Mononuclear cell (primary cell): ENCODE measurements around the gene SRGAP2C. TPM values are rescaled to one million over a fixed set of nuclear protein-coding genes. Genes with fewer than 3 reads are reported as not detected.
"Not testable (repeated sequence)": the region's sequence is repeated elsewhere in the genome, so short reads cannot be mapped to it uniquely, and the experiment has no call there.

ENCODE experiments used
- H3K27me3 ChIP-seq: 2 replicates; pipeline ENCODE4 v1.6.0; 2011; ENCODE audit warnings: low read length, control low read depth; ENCODE audit not compliant: insufficient read depth
- H3K4me1 ChIP-seq: 2 replicates; pipeline ENCODE4 v1.5.1; 2011; ENCODE audit warnings: mild to moderate bottlenecking, low read length, control low read depth; ENCODE audit not compliant: insufficient read depth
- H3K4me3 ChIP-seq: 2 replicates; pipeline ENCODE4 v1.5.1; 2011; ENCODE audit warnings: mild to moderate bottlenecking, low read length, moderate library complexity
- H3K9me3 ChIP-seq: 2 replicates; pipeline ENCODE4 v1.5.1; 2011; ENCODE audit warnings: low read depth, mild to moderate bottlenecking, control low read depth, low read length
- total RNA-seq: library from RNA; depleted of rRNA; stranded (reverse); fragments of >200 nt; gene quantifications from one replicate; pipeline ENCODE4 v1.2.3, GENCODE V29; 2012

SRGAP2C gene
- total RNA-seq, 1 donor: 10.6 TPM

DNA sequence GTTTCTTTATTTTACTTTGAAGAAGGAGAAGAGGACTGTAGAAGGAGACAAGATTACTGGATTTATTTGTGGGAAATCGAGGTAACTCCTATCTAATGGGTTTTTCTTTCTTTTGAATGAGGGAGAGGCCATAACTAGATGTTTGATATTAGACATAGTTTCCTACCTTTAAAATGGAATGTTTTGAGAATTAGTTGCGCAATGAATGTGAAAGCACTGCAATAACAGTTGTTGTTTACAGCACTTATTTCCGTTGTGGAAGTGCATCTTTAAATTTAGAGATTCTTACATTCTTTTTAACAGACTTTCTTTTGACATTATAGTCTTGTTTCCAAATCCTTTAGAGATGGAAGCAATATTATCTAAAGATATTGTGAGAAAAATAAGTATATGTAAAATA, 229.0 kb downstream of the SRGAP2C start:
- H3K4me3 ChIP-seq: no peak overlapping the region

DNA sequence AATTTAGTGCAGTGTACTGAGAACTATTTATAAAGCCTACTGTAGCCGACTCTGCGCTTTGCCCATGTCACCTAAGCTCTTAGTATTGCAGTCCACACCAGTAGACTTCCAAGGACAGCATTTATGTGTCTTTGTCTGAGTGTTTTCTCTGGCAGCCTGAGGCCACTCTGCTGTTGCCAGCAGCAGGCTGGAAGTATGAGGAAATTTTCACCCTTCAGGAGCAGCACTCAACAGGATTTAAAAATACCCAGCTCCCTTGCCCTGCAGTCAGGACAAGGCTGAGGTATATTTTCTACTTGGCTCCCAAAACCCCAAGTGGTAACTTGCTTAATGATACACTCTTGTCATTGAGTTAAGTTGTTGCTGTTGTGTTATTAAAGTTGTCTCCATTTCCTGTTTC, 230.1 kb downstream of the SRGAP2C start:
- Histone ChIP-seq H3K4me3 (no peak overlapping the region), H3K27me3 (no peaks in the 10 kb centered on the region)

More for the DNA sequence above, 229.0 kb downstream of the SRGAP2C start:
- Histone ChIP-seq H3K4me1 (peaks cover 8% of the 10 kb centered on the region), H3K27me3 (no peaks in the 10 kb centered on the region), H3K9me3 (no peaks in the 10 kb centered on the region)

DNA sequence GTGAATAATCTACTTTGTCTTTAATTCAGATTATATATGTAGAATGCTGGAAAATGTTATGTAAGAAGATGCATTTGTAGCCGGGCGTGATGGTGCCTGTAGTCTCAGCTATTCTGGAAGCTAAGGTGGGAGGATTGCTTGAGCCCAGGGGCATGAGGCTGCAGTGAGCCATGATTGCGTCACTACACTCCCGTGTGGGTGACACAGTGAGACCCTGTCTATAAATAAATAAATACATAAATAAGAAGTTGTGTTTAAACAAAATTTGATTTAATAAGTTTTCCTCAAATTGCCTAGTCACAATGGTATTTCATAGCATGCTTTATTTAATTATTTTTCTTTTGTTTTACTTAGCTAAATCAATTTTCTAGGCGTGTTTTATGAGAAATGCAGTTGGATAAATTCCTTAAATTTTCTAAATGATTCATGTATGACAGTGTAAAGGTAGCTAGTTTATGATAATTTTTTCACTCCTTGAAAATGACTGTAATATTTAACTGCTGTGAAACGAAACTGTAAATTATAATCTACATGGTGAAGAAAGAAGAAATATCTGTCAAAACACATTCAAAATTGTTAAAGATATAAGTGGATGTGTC, 232.6 kb downstream of the SRGAP2C start:
- H3K4me1 ChIP-seq: peaks cover 8% of the 10 kb centered on the region
- H3K27me3 ChIP-seq: no peaks in the 10 kb centered on the region
- H3K4me3 ChIP-seq: no peak overlapping the region
- no peaks in the 10 kb centered on the region for H3K9me3 ChIP-seq

More for the DNA sequence above, 230.1 kb downstream of the SRGAP2C start:
- Histone ChIP-seq H3K4me1 (peaks cover 8% of the 10 kb centered on the region), H3K9me3 (no peaks in the 10 kb centered on the region)

DNA sequence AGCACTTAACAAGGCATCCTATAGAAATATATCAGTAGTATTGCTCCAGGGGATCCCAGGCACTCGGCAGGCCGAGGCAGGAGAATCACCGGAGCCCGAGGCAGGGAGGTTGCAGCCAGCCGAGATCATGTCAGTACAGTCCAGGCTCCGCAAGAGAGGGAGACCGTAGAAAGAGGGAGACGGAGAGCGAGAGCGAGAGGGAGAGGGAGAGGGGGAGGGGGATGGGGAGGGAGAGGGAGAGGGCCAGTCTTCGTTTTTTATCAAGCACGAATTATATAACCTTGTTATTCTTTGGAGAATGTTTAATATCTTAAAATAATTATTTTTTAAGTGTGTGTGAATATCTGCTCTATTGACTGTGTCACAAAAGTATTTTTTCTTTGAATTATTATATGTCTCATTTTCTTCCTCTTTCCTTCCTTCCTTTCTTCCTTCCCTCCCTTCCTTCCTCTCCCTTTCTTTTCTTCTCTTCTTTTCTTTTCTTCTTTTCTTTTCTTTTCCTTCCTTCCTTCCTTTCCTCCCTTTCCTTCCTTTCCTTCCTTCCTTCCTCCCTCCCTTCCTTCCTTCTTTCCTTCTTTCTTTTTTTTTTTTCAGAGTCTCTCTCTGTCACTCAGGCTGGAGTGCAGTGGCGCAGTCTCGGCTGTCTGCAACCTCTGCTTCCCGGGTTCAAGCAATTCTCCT, 233.7 kb downstream of the SRGAP2C start:
- H3K9me3 ChIP-seq: no peaks in the 10 kb centered on the region
- no peak overlapping the region for H3K4me3 ChIP-seq
- H3K27me3 ChIP-seq: no peaks in the 10 kb centered on the region
- peaks cover 7% of the 10 kb centered on the region for H3K4me1 ChIP-seq

DNA sequence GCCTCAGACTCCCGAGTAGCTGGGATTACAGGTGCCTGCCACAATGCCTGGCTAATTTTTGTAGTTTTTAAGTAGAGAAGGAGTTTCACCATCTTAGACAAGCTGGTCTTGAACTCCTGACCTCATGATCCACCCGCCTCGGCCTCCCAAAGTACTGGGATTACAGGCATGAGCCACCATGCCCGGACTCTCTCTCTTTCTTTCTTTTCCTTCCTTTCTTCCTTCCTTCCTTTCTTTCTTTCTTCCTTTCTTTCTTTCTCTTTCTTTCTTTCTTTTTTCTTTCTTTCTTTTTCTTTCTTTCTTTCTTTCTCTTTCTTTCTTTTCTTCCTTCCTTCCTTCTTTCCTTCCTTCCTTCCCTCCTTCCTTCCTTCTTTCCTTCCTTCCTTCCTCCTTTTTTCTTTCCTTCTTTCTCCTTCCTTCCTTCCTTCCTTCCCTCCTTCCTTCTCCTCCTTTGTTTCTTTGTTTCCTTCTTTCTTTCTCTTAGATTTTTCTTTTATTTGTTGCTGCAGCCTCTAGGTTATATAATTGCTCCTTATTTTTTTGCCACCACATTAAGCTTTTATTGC, 234.4 kb downstream of the SRGAP2C start:
- H3K4me1 ChIP-seq, H3K9me3 ChIP-seq, H3K4me3 ChIP-seq, H3K27me3 ChIP-seq: not testable (repeated sequence)

DNA sequence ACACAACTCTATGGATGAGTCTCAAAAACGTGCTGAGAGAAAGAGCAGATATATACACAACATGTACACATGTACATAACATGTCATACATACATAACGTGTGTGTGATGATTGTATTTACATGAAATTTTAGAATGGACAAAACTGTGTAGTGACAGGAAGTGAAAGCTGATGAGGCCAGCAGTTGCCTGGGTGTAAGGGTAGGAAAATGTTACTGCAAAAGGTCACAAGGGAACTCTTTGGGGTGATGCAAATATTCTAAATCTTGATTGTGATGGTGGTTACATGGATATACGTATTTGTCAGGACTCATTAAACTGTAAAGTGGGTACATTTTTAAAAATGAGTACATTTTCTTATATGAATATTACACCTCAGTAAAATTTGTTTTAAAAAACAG, 236.7 kb downstream of the SRGAP2C start:
- not testable (repeated sequence) for H3K27me3 ChIP-seq, H3K4me3 ChIP-seq, H3K4me1 ChIP-seq, H3K9me3 ChIP-seq

DNA sequence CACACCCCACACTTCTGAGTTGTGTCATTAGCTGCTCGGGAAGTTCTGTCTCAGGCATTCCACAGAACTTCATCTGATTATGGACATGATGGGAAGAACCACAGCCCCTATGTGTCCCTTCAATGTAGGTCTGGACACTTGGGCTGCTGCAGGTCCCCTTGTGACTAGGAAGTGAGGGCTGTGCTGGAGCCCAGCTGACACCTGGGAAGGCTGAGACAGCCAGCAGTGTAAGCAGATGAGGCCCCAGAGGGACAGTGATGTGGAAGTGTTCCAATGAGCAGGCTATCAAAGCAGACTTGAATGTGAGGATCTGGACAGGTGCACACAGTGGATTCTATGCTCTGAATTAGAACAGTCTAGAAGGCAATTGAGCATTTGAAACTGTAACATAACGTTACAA, 239.2 kb downstream of the SRGAP2C start:
- H3K4me3 ChIP-seq, H3K4me1 ChIP-seq, H3K9me3 ChIP-seq: not testable (repeated sequence)

DNA sequence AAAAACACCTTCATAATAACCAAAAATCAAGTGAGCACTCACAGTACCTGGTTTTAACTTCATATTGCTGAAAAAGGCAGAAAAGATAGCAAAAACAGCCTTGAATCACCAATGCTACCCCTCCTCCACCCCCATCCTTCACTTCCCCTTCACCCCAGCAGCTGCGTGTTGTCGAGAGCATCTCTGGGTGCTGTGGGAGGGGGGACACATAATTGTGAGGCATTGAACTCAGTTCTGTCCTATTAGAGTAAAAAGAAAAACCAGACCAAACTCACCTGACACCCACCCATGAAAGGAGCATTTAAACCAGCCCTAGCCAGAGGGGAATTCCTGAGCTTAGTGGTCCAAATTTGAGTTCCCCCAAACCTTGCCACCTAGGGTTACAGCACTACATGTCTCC, 248.7 kb downstream of the SRGAP2C start:
- not testable (repeated sequence) for H3K9me3 ChIP-seq, H3K4me3 ChIP-seq, H3K4me1 ChIP-seq, H3K27me3 ChIP-seq

More for the DNA sequence above, 239.2 kb downstream of the SRGAP2C start:
- H3K27me3 ChIP-seq: not testable (repeated sequence)

DNA sequence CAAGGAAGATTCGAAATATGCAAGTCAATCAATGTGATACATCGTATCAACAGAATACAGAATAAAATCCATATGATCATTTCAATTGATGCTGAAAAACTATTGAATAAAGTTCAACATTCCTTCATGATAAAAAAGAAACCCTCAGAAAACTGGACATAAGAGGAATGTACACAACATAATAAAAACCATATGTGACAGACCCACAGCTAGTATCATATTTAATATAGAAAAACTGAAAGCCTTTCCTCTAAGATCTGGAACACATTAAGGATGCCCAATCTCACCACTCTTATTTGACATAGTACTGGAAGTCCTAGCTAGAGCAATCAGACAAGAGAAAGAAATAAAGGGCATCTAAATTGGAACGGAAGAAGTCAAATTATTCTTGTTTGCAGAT, 254.1 kb downstream of the SRGAP2C start:
- H3K4me3 ChIP-seq, H3K9me3 ChIP-seq, H3K27me3 ChIP-seq, H3K4me1 ChIP-seq: not testable (repeated sequence)

DNA sequence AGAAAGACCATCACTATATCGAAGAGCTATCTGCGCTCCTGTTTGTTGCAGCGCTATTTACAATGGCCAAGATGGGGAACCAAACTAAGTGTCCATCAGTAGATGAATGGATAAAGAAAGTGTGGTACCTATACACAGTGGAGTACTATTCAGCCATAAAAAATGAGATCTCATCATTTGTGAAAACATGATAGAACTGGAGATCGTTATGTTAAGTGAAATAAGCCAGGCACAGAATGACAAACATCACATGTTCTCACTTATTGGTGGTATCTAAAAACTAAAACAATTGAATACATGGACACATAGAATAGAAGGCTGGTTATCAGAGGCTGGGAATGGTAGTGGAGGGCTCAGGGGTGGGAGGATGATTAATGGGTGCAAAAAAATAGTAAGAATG, 256.2 kb downstream of the SRGAP2C start:
- H3K4me1 ChIP-seq: peaks cover 4% of the 10 kb centered on the region
- no peak overlapping the region for H3K4me3 ChIP-seq
- no peaks in the 10 kb centered on the region for H3K27me3 ChIP-seq
- no peaks in the 10 kb centered on the region for H3K9me3 ChIP-seq

Other genes starting within 250 kb of the SRGAP2C start
- 0.42 TPM for gene FAM72B, start 635 bp upstream of the SRGAP2C start, total RNA-seq